Endothelial cell (in vitro differentiated cells): Measurements from ENCODE around the gene HEG1. TPM values are rescaled to one million over a fixed set of nuclear protein-coding genes. Genes with fewer than 3 reads are reported as not detected.

ENCODE experiments used
- DNase-seq: peaks from one replicate; pipeline ENCODE4 v3.0.0; 2021; ENCODE audit warnings: low spot score
- H3K27ac Mint-ChIP-seq: one replicate; pipeline ENCODE4 v1.8.0; 2021; ENCODE audit warnings: mixed read lengths, inconsistent platforms; ENCODE audit not compliant: unreplicated experiment
- H3K27me3 Mint-ChIP-seq: one replicate; pipeline ENCODE4 v1.8.0; 2021; ENCODE audit warnings: mild to moderate bottlenecking, moderate library complexity, mixed read lengths, inconsistent platforms; ENCODE audit not compliant: unreplicated experiment
- H3K36me3 Mint-ChIP-seq: one replicate; pipeline ENCODE4 v1.8.0; 2021; ENCODE audit warnings: mild to moderate bottlenecking, low read depth, mixed read lengths, inconsistent platforms; ENCODE audit not compliant: unreplicated experiment
- H3K4me1 Mint-ChIP-seq: one replicate; pipeline ENCODE4 v1.8.0; 2021; ENCODE audit warnings: mild to moderate bottlenecking, mixed read lengths, inconsistent platforms; ENCODE audit not compliant: unreplicated experiment
- H3K4me3 Mint-ChIP-seq: one replicate; pipeline ENCODE4 v1.8.0; 2021; ENCODE audit warnings: mild to moderate bottlenecking, mixed read lengths, inconsistent platforms; ENCODE audit not compliant: unreplicated experiment
- H3K9me3 Mint-ChIP-seq: one replicate; pipeline ENCODE4 v1.8.0; 2021; ENCODE audit warnings: mixed read lengths, inconsistent platforms; ENCODE audit not compliant: unreplicated experiment
- total RNA-seq: library from RNA; stranded (reverse); fragmentation: NEBNext Ultra II Directional; extraction: Animal tissue kit (Norgen Biotek cat#: 25700); gene quantifications from one replicate; pipeline ENCODE4 v1.2.1, GENCODE V29; 2021; ENCODE audit not compliant: unreplicated experiment
- TF ChIP-seq, protein P1 (sequence below): fragments of 200-600 bp; sonication (generic); IDR thresholded peaks from one replicate; pipeline ENCODE4 v1.5.0; 2021; ENCODE audit warnings: antibody characterized with exemption; ENCODE audit not compliant: unreplicated experiment

The HEG1 gene
- total RNA-seq, 1 donor from 2014 or later: 17.1 TPM

DNA sequence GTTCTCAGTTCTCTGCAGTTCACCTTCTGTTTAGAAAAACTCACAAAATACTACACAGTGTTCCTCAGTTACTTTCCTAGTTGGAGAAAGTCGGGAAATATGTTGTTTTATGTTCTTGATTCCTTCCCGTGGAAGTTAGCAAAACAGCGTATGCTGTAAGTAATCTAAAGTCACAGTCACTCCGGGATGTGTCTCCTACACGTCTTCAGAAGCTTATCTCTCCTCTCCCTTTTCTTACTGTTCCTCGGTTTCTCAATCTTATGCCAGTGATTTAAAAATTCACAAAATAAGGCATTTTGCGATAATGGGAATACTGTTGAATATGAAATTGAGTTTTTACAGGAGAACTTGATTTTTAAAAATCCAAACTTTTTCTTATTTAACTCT is 1.7 kb downstream of the HEG1 start:
- Mint-ChIP-seq H3K4me1 (peaks cover 40% of the 10 kb centered on the region), H3K4me3 (peak overlapping the region; percentile 90), H3K27me3 (peaks cover 8% of the 10 kb centered on the region), H3K9me3 (no peaks in the 10 kb centered on the region), H3K27ac (no peak overlapping the region), H3K36me3 (peaks cover 11% of the 10 kb centered on the region)
- TF ChIP-seq, protein P1, sequence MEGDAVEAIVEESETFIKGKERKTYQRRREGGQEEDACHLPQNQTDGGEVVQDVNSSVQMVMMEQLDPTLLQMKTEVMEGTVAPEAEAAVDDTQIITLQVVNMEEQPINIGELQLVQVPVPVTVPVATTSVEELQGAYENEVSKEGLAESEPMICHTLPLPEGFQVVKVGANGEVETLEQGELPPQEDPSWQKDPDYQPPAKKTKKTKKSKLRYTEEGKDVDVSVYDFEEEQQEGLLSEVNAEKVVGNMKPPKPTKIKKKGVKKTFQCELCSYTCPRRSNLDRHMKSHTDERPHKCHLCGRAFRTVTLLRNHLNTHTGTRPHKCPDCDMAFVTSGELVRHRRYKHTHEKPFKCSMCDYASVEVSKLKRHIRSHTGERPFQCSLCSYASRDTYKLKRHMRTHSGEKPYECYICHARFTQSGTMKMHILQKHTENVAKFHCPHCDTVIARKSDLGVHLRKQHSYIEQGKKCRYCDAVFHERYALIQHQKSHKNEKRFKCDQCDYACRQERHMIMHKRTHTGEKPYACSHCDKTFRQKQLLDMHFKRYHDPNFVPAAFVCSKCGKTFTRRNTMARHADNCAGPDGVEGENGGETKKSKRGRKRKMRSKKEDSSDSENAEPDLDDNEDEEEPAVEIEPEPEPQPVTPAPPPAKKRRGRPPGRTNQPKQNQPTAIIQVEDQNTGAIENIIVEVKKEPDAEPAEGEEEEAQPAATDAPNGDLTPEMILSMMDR: no peak
- DNase-seq: no peak

DNA sequence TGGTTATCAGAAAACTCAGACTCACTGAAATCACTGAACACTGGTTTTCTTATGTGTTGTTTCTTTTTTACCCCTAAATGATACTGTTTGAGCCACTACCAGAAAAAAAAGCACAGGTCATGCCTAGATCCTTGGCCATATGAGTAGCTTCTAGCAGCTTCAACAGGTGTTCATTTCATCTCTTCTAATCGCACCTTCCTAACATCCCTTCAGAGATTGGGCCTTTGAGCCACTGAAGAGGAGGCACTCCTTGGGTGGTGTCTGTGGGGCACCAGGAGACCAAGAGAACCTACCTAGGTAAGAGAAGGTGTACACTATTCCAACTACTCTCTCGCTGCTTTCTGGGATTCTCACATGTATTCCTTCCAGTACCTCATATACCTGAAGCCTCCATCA is 2.5 kb downstream of the HEG1 start:
- no peak overlapping the region for H3K4me3 Mint-ChIP-seq
- H3K27me3 Mint-ChIP-seq: peaks cover 8% of the 10 kb centered on the region
- no peaks in the 10 kb centered on the region for H3K9me3 Mint-ChIP-seq
- H3K36me3 Mint-ChIP-seq: peaks cover 11% of the 10 kb centered on the region
- H3K27ac Mint-ChIP-seq: no peak overlapping the region
- TF ChIP-seq, protein P1: no peak
- no peak for DNase-seq
- peaks cover 40% of the 10 kb centered on the region for H3K4me1 Mint-ChIP-seq

DNA sequence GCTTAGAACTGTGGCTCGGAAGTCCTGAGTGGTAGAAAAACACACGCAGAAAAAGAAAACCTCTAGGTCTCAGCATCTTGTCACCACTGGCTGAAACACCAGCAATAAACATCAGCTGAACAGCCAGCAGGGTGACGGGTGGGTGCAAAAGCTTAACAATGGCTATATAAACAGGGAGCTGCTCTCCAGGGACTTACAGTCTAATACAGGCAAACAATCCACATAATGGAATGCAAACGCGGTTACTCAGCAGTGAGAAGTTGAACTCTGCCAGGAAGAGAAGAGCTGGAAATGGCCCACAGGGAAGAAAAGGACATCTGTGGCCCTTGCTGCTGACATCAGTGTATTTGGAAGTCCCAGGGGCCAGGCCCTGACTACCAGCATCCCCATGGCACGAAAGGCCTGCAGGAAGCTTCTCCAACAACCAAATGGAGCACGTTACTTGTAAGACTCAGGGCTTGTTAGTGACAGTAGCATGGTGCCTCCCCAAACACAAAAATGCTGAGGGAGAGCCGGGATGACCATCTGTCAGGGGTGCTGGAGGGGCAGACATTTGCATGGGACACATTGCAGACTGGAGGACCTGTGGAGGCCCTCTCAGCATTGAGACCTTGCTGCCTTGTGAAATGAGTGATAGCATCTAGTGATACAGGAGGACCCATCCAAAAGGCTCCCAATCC is 3.0 kb downstream of the HEG1 start:
- Mint-ChIP-seq H3K27ac (peak overlapping the region; percentile 86), H3K4me1 (peaks cover 40% of the 10 kb centered on the region), H3K27me3 (peaks cover 8% of the 10 kb centered on the region), H3K36me3 (peaks cover 13% of the 10 kb centered on the region), H3K9me3 (no peaks in the 10 kb centered on the region), H3K4me3 (peak overlapping the region; percentile 28)
- DNase-seq: no peak
- TF ChIP-seq, protein P1: no peak

DNA sequence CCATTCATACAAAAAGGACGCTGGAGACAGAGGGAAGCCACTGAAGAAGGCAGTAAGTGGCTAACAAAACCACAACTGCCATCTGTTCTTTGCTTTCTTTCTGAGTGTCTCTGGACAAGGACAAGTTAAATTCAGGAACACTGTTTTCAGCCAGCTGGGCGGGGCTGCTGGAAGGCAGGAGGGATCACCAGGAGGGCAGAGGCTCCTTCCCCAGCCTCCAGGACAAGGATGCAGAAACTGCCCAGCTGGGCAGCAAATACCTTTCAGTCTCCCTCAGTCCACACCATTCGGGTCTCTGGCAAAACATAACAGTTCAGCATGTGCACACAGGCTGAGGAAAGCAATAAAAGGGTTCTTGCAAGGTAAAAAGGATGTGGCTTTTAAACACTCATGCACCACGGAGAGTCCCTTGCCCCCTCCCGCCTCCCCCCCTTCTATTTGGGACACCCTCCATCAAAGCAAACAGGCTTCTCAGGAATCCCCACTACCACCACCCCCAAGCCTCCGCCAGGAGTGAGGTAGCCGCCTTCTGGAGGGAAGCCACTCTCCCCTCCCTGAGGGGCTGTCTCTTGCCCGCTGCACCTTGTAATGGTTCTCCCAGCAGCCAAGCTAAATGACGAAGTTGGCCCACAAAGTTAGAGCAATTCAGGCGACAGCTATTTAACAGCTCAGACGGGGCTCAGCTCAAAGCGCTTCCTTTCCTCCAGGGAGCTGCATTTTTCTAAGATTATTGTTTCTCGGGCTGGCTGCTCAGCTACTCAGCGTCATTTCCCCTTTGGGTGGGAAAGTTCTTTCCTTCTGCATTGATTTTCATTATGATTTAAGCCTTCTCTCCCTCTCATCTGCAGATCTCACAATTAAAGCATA is 3.8 kb downstream of the HEG1 start:
- no peak for DNase-seq
- peak overlapping the region; percentile 28 for H3K4me3 Mint-ChIP-seq
- peaks cover 40% of the 10 kb centered on the region for H3K4me1 Mint-ChIP-seq
- peaks cover 8% of the 10 kb centered on the region for H3K27me3 Mint-ChIP-seq
- H3K36me3 Mint-ChIP-seq: peaks cover 14% of the 10 kb centered on the region
- H3K27ac Mint-ChIP-seq: peak overlapping the region; percentile 86
- no peaks in the 10 kb centered on the region for H3K9me3 Mint-ChIP-seq
- TF ChIP-seq, protein P1: no peak

DNA sequence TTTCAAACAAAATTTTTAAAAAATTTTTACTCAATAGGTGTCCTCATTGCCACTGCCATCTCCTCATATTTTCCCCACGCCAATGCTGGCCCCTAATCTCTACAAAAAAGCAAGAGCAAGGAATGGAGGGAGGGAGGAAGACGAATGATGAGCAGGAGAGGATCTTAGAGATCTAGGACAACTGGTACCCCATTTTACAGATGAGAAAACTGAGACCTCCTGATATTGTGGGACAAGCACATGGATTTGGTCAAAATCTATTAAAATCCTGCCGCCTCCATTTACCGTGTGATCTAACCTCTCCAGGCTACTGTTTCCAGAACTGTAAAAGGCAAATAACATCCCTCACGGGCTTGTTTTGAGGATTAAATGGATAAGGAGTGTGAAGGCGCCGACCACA is 4.6 kb downstream of the HEG1 start:
- peaks cover 8% of the 10 kb centered on the region for H3K27me3 Mint-ChIP-seq
- H3K4me3 Mint-ChIP-seq: no peak overlapping the region
- peak overlapping the region; percentile 77 for H3K27ac Mint-ChIP-seq
- DNase-seq: no peak
- H3K4me1 Mint-ChIP-seq: peaks cover 40% of the 10 kb centered on the region
- peaks cover 14% of the 10 kb centered on the region for H3K36me3 Mint-ChIP-seq
- no peaks in the 10 kb centered on the region for H3K9me3 Mint-ChIP-seq
- TF ChIP-seq, protein P1: no peak
